Fibroblast of the aortic adventitia (primary cell): ENCODE data around the gene CHD6. TPM values are rescaled to one million over a fixed set of nuclear protein-coding genes. Genes with fewer than 3 reads are reported as not detected.

Experiments
- DNase-seq: peaks from one replicate; pipeline ENCODE4 v3.0.0-alpha.2; 2010; ENCODE audit warnings: low read depth
- H3K4me3 ChIP-seq: 2 replicates; pipeline ENCODE4 v1.5.1; 2011; ENCODE audit warnings: low read depth, mild to moderate bottlenecking, control low read depth, low read length, moderate library complexity
- CTCF ChIP-seq: IDR thresholded peaks from 2 replicates; pipeline ENCODE4 v1.5.1; 2011; ENCODE audit warnings: mild to moderate bottlenecking, low read length, control low read depth, inconsistent platforms; ENCODE audit not compliant: insufficient read depth
- total RNA-seq: library from RNA; depleted of rRNA; stranded (reverse); fragments of >200 nt; gene quantifications from 2 replicates; pipeline ENCODE4 v1.2.3, GENCODE V29; 2012; ENCODE audit warnings: low replicate concordance

Gene CHD6
- total RNA-seq, 1 donor = 29.7 TPM

DNA sequence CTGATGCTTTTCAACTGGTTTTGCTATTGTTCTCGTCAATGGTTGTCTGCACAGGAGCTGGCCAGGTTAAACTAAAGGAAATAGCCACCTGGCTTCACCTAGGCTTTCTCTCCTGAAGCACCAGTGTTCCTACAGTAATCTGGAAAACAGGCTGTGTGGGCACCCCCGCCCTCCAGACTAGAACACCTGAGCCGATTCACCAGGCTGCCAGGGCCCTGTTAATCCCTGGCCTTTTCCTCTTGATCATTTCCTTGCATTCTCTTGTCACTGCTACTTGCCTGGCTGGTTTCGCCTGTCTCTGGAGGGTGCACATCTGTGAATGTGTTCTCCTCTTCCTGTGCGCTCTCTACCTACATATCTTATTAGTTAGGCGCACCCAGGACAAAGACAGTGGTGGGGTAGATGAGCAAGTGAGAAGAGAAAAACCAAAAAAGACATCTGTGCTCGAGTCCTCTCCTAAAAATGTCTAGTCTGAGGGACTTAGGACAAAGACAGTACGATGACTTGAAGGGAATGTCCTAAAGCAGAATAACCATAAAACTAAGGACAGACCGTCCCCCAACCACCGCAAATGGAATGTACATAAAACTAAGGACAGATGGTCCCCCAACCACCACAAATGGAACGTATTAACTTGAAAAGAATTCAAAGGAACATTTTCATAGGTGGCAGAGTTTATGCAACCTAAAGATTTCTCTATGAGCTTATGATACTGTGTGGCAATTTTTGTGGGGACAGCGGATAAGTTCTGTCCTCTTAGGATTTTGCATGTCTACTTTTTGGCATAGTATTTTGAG, 205.7 kb downstream of the CHD6 start:
- TF ChIP-seq CTCF = no peak
- no peak for DNase-seq
- H3K4me3 ChIP-seq = no peak overlapping the region

DNA sequence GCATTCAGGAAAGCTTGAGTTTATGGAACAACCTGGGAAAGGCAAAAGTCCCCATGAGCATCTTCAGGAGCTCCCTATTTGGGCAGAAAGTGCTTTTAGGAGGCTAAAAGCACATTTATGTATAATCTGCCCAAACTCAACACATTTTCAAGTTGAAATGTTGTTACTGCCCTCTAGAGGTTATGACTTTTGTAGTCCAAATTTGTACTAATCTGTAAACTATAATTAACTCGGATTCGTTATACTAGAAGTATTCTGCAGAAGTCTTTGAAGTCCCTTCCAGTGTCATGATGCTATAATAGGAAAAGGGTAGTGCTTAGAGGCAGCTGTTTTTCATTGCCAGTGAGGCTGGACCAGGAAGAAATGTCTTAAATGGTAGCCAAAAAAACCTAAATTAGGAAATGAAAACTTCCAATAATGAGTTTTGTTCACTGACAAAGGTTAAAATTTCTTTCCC, 206.8 kb downstream of the CHD6 start:
- DNase-seq = peak; percentile 56
- H3K4me3 ChIP-seq = no peak overlapping the region
- TF ChIP-seq CTCF = peak; percentile 37

DNA sequence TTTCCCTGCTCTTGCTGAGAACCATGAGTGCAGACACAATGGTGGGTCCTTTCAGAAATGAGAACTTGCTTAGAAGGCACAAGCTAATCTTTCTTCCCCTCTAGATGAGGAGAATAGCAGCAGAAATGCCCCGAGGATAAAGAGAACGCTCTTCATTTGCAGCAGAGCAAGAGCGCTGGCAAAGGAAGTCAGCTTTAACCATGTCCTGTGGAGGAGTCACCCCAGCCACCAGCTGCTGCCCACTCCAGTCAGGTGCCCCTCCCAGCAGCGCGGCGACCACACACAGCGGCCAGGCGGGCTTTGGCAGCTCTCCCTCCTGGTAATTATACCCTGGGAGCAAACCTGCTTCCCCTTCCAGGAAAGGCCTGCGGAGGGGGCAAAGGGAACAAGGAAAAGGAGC, 209.2 kb downstream of the CHD6 start:
- H3K4me3 ChIP-seq = no peak overlapping the region
- TF ChIP-seq CTCF = no peak
- no peak for DNase-seq

GRCh38 chr20:41408156-41408794, 209.9 kb downstream of the CHD6 start:
- no peak for TF ChIP-seq CTCF
- DNase-seq = no peak
- H3K4me3 ChIP-seq = no peak overlapping the region

DNA sequence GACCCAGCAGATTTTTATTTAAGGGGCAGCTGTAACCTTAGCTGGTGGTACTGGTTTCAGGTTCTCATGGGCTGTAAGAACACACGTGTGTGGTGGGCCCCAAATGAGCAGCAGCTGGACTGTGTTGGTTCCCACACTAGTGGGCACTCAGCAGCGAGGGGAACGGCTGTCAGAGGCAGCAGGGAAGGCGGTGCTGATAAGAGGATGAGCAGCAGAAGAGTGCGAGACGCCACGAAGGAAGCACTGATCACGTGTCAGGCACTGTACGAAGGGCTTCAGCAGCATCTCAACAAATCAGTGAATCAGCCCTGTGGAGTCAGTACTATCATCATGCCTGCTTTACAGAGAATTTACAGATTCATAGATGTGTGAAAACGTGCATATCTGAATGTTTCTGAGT, 210.6 kb downstream of the CHD6 start:
- no peak overlapping the region for H3K4me3 ChIP-seq
- no peak for DNase-seq
- TF ChIP-seq CTCF = no peak

GRCh38 chr20:41406896-41407444, 211.2 kb downstream of the CHD6 start:
- no peak overlapping the region for H3K4me3 ChIP-seq
- no peak for DNase-seq
- TF ChIP-seq CTCF = no peak
